ENCODE measurements around the gene RNFT2. TPM values are rescaled to one million over a fixed set of nuclear protein-coding genes. Genes with fewer than 3 reads are reported as not detected.

RNFT2 gene
- polyA plus RNA-seq, 1 donor from 2014 or later = 20.6 TPM

GRCh38 chr12:116719731-116720528 is 18.2 kb upstream of the RNFT2 start:
- no peaks in the 10 kb centered on the region for H3K9me2 ChIP-seq (ENCODE audit: insufficient read depth, low read length)
- H3K4me2 ChIP-seq (ENCODE audit: low read length) = no peak overlapping the region
- no peaks in the 10 kb centered on the region for H3K27me3 ChIP-seq (ENCODE audit: insufficient read depth, low read depth, low read length)
- no peaks in the 10 kb centered on the region for H3K9me3 ChIP-seq (ENCODE audit: low read length)
- H3K27ac ChIP-seq (ENCODE audit: low read length) = no peak overlapping the region
- TF ChIP-seq TAF1 (IDR thresholded peaks at IDR 0.05; ENCODE audit: low read depth) = no peak
- TF ChIP-seq EP300 (conservative IDR thresholded peaks at IDR 0.05; ENCODE audit: poor library complexity, severe bottlenecking) = no peak
- TF ChIP-seq RAD21 (conservative IDR thresholded peaks at IDR 0.05) = no peak
- TF ChIP-seq EZH2 (IDR thresholded peaks at IDR 0.05; ENCODE audit: borderline replicate concordance, insufficient read depth, low read length, poor library complexity, severe bottlenecking) = no peak
- TF ChIP-seq MXI1 (conservative IDR thresholded peaks at IDR 0.05; ENCODE audit: poor library complexity, severe bottlenecking) = no peak
- no peak for TF ChIP-seq POLR2AphosphoS5 (IDR thresholded peaks at IDR 0.05)
- TF ChIP-seq, protein P1, sequence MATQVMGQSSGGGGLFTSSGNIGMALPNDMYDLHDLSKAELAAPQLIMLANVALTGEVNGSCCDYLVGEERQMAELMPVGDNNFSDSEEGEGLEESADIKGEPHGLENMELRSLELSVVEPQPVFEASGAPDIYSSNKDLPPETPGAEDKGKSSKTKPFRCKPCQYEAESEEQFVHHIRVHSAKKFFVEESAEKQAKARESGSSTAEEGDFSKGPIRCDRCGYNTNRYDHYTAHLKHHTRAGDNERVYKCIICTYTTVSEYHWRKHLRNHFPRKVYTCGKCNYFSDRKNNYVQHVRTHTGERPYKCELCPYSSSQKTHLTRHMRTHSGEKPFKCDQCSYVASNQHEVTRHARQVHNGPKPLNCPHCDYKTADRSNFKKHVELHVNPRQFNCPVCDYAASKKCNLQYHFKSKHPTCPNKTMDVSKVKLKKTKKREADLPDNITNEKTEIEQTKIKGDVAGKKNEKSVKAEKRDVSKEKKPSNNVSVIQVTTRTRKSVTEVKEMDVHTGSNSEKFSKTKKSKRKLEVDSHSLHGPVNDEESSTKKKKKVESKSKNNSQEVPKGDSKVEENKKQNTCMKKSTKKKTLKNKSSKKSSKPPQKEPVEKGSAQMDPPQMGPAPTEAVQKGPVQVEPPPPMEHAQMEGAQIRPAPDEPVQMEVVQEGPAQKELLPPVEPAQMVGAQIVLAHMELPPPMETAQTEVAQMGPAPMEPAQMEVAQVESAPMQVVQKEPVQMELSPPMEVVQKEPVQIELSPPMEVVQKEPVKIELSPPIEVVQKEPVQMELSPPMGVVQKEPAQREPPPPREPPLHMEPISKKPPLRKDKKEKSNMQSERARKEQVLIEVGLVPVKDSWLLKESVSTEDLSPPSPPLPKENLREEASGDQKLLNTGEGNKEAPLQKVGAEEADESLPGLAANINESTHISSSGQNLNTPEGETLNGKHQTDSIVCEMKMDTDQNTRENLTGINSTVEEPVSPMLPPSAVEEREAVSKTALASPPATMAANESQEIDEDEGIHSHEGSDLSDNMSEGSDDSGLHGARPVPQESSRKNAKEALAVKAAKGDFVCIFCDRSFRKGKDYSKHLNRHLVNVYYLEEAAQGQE (IDR thresholded peaks at IDR 0.05; ENCODE audit: borderline replicate concordance) = no peak
- TF ChIP-seq CTCF (IDR thresholded peaks at IDR 0.05; ENCODE audit: poor library complexity, severe bottlenecking) = no peak
- TF ChIP-seq SMC3 (conservative IDR thresholded peaks at IDR 0.05; ENCODE audit: poor library complexity) = no peak
- no peak overlapping the region for H3K9ac ChIP-seq (ENCODE audit: low read length)
- peaks cover 13% of the 10 kb centered on the region for H3K36me3 ChIP-seq (ENCODE audit: insufficient read depth, low read length)
- H3K79me2 ChIP-seq (replicated peaks; ENCODE audit: insufficient read depth, low read length) = no peaks in the 10 kb centered on the region
- H4K20me1 ChIP-seq (ENCODE audit: insufficient read depth) = no peaks in the 10 kb centered on the region
- H2AFZ ChIP-seq (ENCODE audit: low read depth, low read length) = no peak overlapping the region
- peaks cover 6% of the 10 kb centered on the region for H3F3A ChIP-seq (ENCODE audit: insufficient read depth, low read length, poor library complexity, severe bottlenecking)
- H3K4me3 ChIP-seq (ENCODE audit: low read length) = no peak overlapping the region

DNA sequence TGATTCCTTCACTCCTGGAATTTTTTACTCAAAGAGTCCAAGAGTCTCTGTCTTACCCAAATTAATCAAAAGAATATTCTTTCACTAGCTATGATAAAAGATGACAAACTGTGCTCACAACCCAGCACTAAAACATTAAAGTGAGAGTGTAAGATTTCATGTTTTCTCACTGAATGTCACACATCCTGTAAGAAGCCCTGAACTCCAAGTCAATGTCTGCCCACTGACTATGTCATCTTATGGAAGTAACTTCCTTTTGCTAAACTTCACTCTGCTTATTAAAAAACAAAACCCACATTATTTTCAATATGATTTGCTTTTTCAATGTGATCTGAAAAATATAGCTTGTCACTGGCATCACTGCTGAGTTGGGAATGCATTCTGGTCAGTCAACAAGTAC is 15.9 kb upstream of the RNFT2 start:
- TF ChIP-seq EP300 (conservative IDR thresholded peaks at IDR 0.05; ENCODE audit: poor library complexity, severe bottlenecking) = no peak
- no peak for TF ChIP-seq RAD21 (conservative IDR thresholded peaks at IDR 0.05)
- TF ChIP-seq TAF1 (IDR thresholded peaks at IDR 0.05; ENCODE audit: low read depth) = no peak
- TF ChIP-seq, protein P1 (IDR thresholded peaks at IDR 0.05; ENCODE audit: borderline replicate concordance) = no peak
- TF ChIP-seq CTCF (IDR thresholded peaks at IDR 0.05; ENCODE audit: poor library complexity, severe bottlenecking) = no peak
- no peak for TF ChIP-seq SMC3 (conservative IDR thresholded peaks at IDR 0.05; ENCODE audit: poor library complexity)
- TF ChIP-seq MXI1 (conservative IDR thresholded peaks at IDR 0.05; ENCODE audit: poor library complexity, severe bottlenecking) = no peak
- no peak for TF ChIP-seq POLR2AphosphoS5 (IDR thresholded peaks at IDR 0.05)
- no peak for TF ChIP-seq EZH2 (IDR thresholded peaks at IDR 0.05; ENCODE audit: borderline replicate concordance, insufficient read depth, low read length, poor library complexity, severe bottlenecking)
- H3K9ac ChIP-seq (ENCODE audit: low read length) = no peak overlapping the region
- H3F3A ChIP-seq (ENCODE audit: insufficient read depth, low read length, poor library complexity, severe bottlenecking) = peaks cover 6% of the 10 kb centered on the region
- no peaks in the 10 kb centered on the region for H3K79me2 ChIP-seq (replicated peaks; ENCODE audit: insufficient read depth, low read length)
- H2AFZ ChIP-seq (ENCODE audit: low read depth, low read length) = no peak overlapping the region
- H3K9me3 ChIP-seq (ENCODE audit: low read length) = no peaks in the 10 kb centered on the region
- no peaks in the 10 kb centered on the region for H4K20me1 ChIP-seq (ENCODE audit: insufficient read depth)
- H3K36me3 ChIP-seq (ENCODE audit: insufficient read depth, low read length) = peaks cover 6% of the 10 kb centered on the region
- no peak overlapping the region for H3K4me3 ChIP-seq (ENCODE audit: low read length)
- no peak overlapping the region for H3K4me2 ChIP-seq (ENCODE audit: low read length)
- no peaks in the 10 kb centered on the region for H3K27me3 ChIP-seq (ENCODE audit: insufficient read depth, low read depth, low read length)
- H3K9me2 ChIP-seq (ENCODE audit: insufficient read depth, low read length) = no peaks in the 10 kb centered on the region
- no peak overlapping the region for H3K27ac ChIP-seq (ENCODE audit: low read length)

Measured in neural cell (in vitro differentiated cells).